NCI-H2171 treated with DMSO at 0.1 percent for 48 hours (cell line): ENCODE data around the gene MAPK8IP1.
A peak's percentile ranks its signal among the peaks of the same experiment; 100 is the strongest.

Experiments
- DNase-seq: peaks from one replicate; lab custom pipeline; 2025; lab: John Stamatoyannopoulos, UW

MAPK8IP1 gene

GRCh38 chr11:45926536-45927331 is 41.3 kb downstream of the MAPK8IP1 start:
- no peak for DNase-seq

- DNase-seq = no peak
Observed at GRCh38 chr11:45927332-45927683, 41.9 kb downstream of the MAPK8IP1 start.

GRCh38 chr11:45927684-45928413 is 42.4 kb downstream of the MAPK8IP1 start:
- DNase-seq = no peak

- no peak for DNase-seq
Observed at GRCh38 chr11:45928535-45929215, 43.2 kb downstream of the MAPK8IP1 start.

GRCh38 chr11:45929486-45930030 is 44.1 kb downstream of the MAPK8IP1 start:
- no peak for DNase-seq

- DNase-seq = peak; percentile 95
Observed at GRCh38 chr11:45930031-45930794, 44.8 kb downstream of the MAPK8IP1 start.

- peak; percentile 57 for DNase-seq
Observed at GRCh38 chr11:45930951-45931570, 45.6 kb downstream of the MAPK8IP1 start.

GRCh38 chr11:45931739-45932138 is 46.3 kb downstream of the MAPK8IP1 start:
- no peak for DNase-seq

GRCh38 chr11:45932217-45932616 is 46.8 kb downstream of the MAPK8IP1 start:
- DNase-seq = no peak

- no peak for DNase-seq
Observed at GRCh38 chr11:45933131-45933831, 47.8 kb downstream of the MAPK8IP1 start.

- no peak for DNase-seq
Observed at GRCh38 chr11:45933846-45934579, 48.6 kb downstream of the MAPK8IP1 start.

GRCh38 chr11:45934580-45935318 is 49.3 kb downstream of the MAPK8IP1 start:
- peak; percentile 63 for DNase-seq

- DNase-seq = no peak
Observed at GRCh38 chr11:45935349-45936064, 50.1 kb downstream of the MAPK8IP1 start.

- DNase-seq = no peak
Observed at GRCh38 chr11:45936511-45937054, 51.1 kb downstream of the MAPK8IP1 start.

GRCh38 chr11:45937916-45938315 is 52.5 kb downstream of the MAPK8IP1 start:
- no peak for DNase-seq

GRCh38 chr11:45939836-45940235 is 54.4 kb downstream of the MAPK8IP1 start:
- no peak for DNase-seq

- DNase-seq = no peak
Observed at GRCh38 chr11:45941285-45941684, 55.8 kb downstream of the MAPK8IP1 start.

GRCh38 chr11:45942381-45942780 is 56.9 kb downstream of the MAPK8IP1 start:
- no peak for DNase-seq
